HG03066 (cell line): Measurements from ENCODE around the gene TNNT1.

Source experiments
- ATAC-seq: cut with Tn5 transposase; IDR thresholded peaks from one replicate; pipeline ENCODE4 v1.9.1; 2021; ENCODE audit warnings: low read depth; ENCODE audit not compliant: unreplicated experiment

Gene TNNT1

GRCh38 chr19:55092423-55093318 lies 56.3 kb downstream of the TNNT1 start:
- ATAC-seq: no peak

GRCh38 chr19:55091955-55092354 lies 57.1 kb downstream of the TNNT1 start:
- no peak for ATAC-seq

DNA sequence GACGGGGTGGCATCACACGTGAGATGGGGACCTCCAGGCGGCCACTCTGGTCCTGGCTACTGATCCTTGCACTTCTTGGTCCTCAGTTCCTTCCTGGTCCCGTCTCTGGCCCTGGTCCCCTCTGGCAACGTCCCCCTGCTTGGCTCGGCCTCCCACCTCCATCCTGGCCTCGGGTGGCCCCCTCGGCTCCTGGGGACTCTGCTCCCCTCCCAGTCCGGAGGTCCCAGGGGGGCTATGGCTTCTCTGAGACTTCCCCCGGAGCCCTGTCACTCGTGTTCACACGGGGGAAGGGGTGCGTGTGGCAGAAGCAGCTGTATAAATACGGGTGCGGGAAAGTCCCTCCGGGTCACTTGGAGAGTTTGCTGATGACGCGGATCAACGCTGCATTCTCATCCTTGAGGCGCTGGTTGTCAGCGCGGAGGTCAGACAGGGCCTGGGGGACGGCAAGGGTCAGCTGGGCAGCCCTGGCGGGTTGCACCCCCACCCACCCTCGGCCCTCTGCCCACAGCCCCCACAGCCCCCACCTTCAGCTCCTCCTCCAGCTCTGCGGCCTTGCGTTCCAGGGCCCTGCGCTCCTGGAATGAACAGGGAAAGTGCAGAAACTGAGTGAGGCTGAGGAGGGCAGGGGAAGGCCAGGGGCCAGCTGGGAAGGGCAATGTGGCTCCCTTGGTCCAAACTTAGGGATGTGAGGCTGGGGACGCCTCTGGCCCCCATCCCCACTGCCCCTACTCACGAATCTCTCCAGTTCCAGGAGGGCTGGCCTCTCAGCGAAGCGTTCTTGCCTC lies 57.7 kb downstream of the TNNT1 start:
- no peak for ATAC-seq

DNA sequence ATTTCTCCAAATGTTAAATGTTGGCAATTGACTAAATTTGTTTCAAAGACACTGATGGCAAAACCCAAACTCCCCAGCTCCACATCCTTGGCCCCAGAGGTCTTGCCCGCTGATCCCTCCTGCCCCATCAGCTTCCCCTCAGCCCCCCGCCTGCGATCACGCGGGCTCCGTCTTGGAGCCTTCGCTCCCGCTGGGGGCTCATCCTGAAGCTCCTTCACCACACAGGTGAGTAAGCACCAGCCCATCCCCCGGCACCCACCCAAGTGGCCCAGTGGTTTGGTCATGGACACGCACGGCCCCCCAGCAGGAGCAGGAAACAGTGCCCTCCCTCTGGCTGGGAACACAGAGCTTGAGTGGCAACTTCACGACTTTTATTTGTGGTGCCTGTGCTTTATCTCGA lies 58.4 kb downstream of the TNNT1 start:
- no peak for ATAC-seq

- no peak for ATAC-seq
Observed at GRCh38 chr19:55089342-55089944, 59.6 kb downstream of the TNNT1 start.

GRCh38 chr19:55088543-55089341 lies 60.3 kb downstream of the TNNT1 start:
- ATAC-seq: no peak

DNA sequence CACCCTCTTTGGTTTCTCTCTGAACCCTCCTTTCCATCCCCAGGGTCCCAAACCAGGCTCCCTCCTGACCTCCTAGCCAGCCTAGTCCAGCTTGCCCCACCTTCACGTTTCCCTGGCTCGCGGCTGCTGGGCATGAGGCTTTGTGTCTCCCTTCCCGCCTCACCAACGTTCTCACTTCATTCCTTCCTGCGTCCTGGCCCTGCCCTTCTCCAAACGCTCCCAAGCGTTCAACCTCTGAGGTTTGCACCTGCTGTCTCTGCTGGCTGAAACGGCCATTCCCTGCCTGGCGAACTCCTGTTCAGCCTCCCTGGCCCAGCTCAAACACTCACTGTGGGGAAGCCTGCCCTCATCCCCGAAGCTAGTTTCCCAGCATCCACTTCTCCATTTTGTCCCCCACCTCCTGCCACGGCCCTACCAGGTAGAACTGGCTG lies 61.0 kb downstream of the TNNT1 start:
- ATAC-seq: no peak

DNA sequence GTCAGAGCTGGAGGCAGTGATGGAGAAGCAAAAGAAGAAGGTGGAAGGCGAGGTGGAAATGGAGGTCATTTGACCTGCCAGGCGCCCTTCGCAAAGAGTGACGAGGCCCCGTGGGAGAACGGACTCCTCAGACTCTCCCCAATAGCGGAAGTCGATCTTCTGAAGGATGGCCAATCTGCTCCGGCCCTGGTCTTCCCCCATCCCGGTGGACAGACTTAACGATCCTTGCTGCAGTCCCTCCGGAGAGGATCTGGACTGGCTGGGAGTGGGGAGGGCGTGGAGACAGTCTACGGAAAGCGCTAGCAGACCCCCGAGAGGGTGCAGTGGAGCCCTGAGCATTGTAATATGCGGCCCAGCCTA lies 61.5 kb downstream of the TNNT1 start:
- no peak for ATAC-seq

GRCh38 chr19:55086730-55087541 lies 62.1 kb downstream of the TNNT1 start:
- no peak for ATAC-seq

GRCh38 chr19:55085923-55086715 lies 62.9 kb downstream of the TNNT1 start:
- no peak for ATAC-seq

DNA sequence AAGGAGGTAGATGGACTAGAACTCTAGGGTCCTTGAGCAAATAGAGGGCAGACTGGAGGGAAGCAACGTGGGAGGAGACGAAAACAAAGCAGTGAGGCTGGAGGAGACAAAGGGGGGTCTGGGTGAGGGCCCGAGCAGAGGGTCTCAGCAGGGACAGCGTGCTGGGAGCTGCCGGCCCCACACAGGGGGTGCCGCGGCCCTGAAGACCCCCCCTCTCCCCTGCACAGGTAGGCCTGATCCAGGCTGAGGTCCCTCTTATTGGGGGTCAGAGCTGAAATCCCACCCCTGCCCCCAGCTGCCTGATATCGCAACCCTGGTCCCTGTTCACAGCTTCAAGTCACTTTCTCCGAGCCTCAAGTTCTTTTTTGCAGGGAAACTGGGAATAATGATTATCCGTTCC lies 64.6 kb downstream of the TNNT1 start:
- no peak for ATAC-seq

DNA sequence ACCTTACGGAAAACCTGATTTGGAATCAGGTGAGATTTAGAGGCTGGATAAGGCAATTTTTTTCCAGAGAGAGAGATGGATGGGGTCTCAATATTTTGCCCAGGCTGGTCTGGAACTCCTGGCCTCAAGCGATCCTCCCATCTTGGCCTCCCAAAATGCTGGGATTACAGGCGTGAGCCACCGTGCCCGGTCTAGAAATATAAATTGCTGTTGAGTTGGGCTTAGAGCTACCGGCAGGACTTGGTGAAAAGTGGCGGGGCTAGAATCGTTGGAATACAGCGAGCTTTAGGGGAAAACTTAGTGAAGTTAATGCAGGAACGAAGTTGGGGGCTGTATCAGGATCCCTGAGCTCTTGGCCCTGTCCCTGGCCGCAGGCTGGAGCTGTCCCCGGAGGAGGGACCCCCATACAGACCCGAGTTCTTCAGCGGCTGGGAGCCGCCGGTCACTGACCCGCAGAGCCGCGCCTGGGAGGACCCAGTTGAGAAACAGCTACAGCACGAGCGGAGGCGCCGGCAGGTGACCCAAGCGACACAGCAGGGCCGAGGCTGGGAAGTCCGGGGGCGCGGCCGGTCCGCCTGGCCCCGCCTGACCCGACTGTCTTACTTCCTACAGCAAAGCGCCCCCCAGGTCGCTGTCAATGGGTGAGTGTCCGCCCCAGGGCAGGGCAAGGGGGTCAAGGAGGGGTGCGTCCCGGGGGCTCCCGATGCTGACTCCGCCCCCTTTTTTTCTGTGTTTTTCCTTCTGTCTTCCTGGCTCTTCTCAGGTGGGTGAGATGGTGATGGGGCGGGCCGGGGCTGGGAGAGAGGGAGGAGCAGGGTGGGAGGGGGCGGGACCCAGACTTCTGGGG lies 65.8 kb downstream of the TNNT1 start:
- ATAC-seq: no peak
